Activated gamma-delta T cell (primary cell): ENCODE results near the gene ACOX1.

ENCODE experiments used
- DNase-seq: peaks from one replicate; lab custom pipeline; 2025; lab: John Stamatoyannopoulos, UW

The ACOX1 gene

GRCh38 chr17:75892556-75893224 lies 86.3 kb downstream of the ACOX1 start:
- DNase-seq: no peak

GRCh38 chr17:75891605-75892555 lies 87.1 kb downstream of the ACOX1 start:
- no peak for DNase-seq
